NCI-H2227 (cell line): ENCODE results near the gene TENT5C.

ENCODE experiments used
- DNase-seq: peaks from one replicate; lab custom pipeline; 2025; ENCODE audit not compliant: unreplicated experiment; lab: John Stamatoyannopoulos, UW

TENT5C gene

GRCh38 chr1:117572546-117572945, 33.3 kb upstream of the TENT5C start:
- no peak for DNase-seq

GRCh38 chr1:117573386-117574023, 32.3 kb upstream of the TENT5C start:
- DNase-seq: no peak

- no peak for DNase-seq
Observed at GRCh38 chr1:117574161-117574835, 31.6 kb upstream of the TENT5C start.

- no peak for DNase-seq
Observed at GRCh38 chr1:117575586-117576225, 30.1 kb upstream of the TENT5C start.

- DNase-seq: no peak
Observed at GRCh38 chr1:117576236-117576635, 29.6 kb upstream of the TENT5C start.

- no peak for DNase-seq
Observed at GRCh38 chr1:117577191-117577885, 28.5 kb upstream of the TENT5C start.

GRCh38 chr1:117578466-117578865, 27.4 kb upstream of the TENT5C start:
- DNase-seq: no peak

GRCh38 chr1:117579221-117579906, 26.5 kb upstream of the TENT5C start:
- no peak for DNase-seq

GRCh38 chr1:117580436-117580835, 25.4 kb upstream of the TENT5C start:
- no peak for DNase-seq

GRCh38 chr1:117580882-117581281, 25.0 kb upstream of the TENT5C start:
- no peak for DNase-seq

- no peak for DNase-seq
Observed at GRCh38 chr1:117581391-117581943, 24.4 kb upstream of the TENT5C start.

GRCh38 chr1:117582451-117582850, 23.4 kb upstream of the TENT5C start:
- no peak for DNase-seq

- DNase-seq: no peak
Observed at GRCh38 chr1:117583247-117583646, 22.6 kb upstream of the TENT5C start.

GRCh38 chr1:117584181-117584580, 21.7 kb upstream of the TENT5C start:
- no peak for DNase-seq

- no peak for DNase-seq
Observed at GRCh38 chr1:117585086-117585485, 20.8 kb upstream of the TENT5C start.

- no peak for DNase-seq
Observed at GRCh38 chr1:117586337-117586736, 19.5 kb upstream of the TENT5C start.

- no peak for DNase-seq
Observed at GRCh38 chr1:117586747-117587498, 18.9 kb upstream of the TENT5C start.

- DNase-seq: no peak
Observed at GRCh38 chr1:117587499-117588356, 18.1 kb upstream of the TENT5C start.

- DNase-seq: no peak
Observed at GRCh38 chr1:117589544-117589943, 16.3 kb upstream of the TENT5C start.
